ENCODE measurements around the gene PRKAR1A. TPM values are rescaled to one million over a fixed set of nuclear protein-coding genes. Genes with fewer than 3 reads are reported as not detected.

PRKAR1A gene
- total and polyA plus RNA-seq, 2 of the 8 experiments (the other 6 are each of a cell fraction or from before 2014, with no cell fraction given), result 39.3 to 149 TPM

- TF ChIP-seq PHF8 (conservative IDR thresholded peaks at IDR 0.05; ENCODE audit: low read depth, low read length) (no peak), EGR1 (IDR thresholded peaks at IDR 0.05; ENCODE audit: borderline replicate concordance, low read depth, low read length) (no peak)
Observed at GRCh38 chr17:68567035-68567434, 54.8 kb downstream of the PRKAR1A start (continued).
